SIG-M5 (cell line): ENCODE measurements around the gene CHRNB4.
"Not testable (repeated sequence)": the region's sequence is repeated elsewhere in the genome, so short reads cannot be mapped to it uniquely, and the experiment has no call there.

Source experiments
- DNase-seq: peaks from one replicate; lab custom pipeline; 2025; lab: John Stamatoyannopoulos, UW

Gene CHRNB4

DNA sequence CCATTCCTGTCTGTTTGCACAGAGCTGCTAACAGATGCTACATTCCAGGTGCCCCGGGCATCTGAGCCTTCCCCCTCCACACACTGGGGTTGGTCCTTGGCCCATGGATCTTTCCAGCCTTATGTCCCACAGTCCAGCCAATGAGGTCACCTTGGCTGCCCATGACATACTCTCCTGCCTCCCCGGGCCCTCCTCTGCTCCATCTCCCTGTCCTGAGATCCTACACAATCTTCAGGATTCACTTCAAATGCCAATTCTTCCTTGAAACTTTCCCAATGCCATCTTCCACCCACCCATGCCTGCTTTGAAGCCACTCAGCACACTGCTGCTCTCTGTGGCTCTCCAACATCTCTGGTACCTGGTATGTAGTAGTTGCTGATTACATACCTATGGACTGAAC, 24.5 kb downstream of the CHRNB4 start:
- no peak for DNase-seq

DNA sequence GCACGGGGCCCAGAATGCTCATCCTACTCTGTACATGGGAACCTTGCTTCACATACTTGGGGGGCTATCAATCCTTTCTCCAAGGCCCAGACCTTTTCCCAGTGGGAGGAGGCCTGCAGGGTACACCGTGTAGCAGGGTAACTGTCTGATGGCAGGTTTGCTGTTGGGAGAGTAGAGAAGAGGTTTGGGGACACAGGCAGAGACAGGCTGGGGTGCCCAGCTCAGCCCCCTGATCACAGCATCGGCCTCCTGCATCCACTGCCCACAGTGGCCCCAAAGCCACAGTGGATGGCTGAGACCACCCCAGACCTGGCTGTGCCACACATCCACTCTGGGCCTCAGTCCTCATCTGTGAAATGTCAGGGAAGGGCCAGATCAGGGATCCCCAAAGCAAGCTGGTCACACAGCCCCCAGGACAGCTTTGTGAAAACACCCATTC, 25.8 kb downstream of the CHRNB4 start:
- no peak for DNase-seq

DNA sequence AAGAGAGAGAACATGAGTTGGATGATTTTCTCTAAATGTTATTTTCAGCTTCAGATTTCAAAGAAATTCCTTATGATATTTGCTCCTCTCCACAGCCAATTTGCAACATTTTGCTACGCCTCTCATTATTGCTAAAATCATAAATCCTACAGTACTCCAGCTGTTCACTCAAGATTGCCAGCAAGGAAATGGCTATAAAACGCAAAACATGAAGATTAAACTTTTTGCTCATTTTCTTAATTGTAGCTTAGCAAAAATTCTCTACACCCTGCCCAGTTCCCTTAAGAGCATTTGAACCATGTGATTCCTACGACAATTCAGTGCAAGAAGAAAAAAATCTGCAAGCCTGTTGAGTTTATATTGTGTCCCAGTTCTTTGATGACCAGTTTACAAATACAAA, 27.0 kb downstream of the CHRNB4 start:
- no peak for DNase-seq

DNA sequence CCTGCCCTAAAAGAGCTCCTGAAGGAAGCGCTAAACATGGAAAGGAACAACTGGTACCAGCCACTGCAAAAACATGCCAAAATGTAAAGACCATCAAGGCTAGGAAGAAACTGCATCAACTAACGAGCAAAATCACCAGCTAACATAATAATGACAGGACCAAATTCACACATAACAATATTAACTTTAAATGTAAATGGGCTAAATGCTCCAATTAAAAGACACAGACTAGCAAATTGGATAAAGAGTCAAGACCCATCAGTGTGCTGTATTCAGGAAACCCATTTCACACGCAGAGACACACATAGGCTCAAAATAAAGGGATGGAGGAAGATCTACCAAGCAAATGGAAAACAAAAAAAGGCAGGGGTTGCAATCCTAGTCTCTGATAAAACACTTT, 31.5 kb downstream of the CHRNB4 start:
- DNase-seq = not testable (repeated sequence)

DNA sequence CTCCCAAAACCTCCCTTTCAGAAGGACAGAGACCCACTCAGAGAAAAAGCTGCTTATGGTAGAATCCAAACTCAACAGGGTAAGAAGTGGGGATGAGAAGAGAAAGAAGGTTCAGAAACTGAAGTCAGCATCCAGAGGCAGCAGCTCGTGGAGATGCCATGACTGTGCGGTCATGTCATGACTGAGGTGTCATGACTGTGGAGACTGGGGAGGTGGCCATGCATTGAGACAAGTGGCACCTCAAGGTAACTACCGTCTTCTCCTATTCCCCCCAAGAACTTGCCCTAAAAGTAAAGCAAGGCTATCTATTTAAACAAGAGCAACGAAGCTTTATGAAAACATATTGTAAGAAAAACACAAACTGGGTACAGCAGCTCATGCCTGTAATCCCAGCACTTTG, 35.3 kb downstream of the CHRNB4 start:
- DNase-seq = no peak

DNA sequence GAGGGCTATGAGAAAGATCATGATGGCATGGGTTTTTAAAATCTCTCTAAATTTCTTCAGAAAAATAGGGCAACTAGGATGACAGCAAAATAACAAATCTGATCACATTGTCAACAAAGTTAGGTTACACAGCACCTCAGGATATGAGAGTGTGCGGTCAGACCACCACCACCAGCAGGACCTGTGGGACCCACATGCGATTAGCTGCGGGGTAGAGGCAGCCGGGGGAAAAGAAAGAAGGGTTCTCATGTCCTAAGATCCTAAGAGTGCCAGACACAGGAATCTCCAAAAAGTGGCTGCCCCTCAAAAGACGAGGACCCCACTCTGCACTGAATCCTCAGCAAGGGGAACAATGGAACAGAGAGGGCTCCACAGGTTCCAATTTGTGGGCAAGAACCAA, 35.8 kb downstream of the CHRNB4 start:
- no peak for DNase-seq

DNA sequence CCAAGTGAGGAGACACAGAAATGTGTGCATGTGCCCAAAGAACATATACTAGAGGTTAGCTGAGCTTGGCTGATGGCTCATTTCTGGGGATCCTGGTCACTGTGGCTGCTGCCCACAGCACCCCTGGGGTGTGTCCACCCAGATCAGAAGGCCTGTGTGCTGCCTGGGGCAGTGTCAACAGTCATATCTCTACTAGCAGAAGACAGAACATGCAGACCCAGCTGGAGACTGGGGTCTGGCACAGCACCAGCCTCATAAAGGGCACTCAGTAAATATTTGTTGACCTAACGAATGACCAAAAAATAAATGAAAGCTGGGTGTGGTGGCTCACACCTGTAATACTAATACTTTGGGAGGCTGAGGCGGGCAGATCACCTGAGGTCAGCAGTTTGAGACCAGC, 36.6 kb downstream of the CHRNB4 start:
- no peak for DNase-seq

DNA sequence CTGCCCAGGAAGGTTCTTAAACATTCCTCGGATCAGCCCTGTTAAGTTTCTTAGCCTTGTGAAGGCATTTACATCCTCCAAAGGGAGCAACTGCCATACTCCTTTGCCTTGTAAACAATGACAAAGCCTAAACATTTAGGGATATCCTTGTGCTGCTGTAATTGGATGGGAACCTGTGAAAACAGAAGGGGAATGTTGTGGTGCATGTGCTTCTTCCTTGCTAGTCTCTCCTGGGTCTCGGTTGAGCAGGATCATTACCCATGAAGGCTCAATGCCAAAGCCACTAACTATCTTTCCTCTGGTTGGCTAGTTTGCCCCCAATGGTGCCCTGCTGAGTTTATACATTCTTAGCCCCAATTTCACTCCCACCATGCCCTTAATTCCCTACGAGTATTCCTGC, 37.5 kb downstream of the CHRNB4 start:
- DNase-seq = no peak

DNA sequence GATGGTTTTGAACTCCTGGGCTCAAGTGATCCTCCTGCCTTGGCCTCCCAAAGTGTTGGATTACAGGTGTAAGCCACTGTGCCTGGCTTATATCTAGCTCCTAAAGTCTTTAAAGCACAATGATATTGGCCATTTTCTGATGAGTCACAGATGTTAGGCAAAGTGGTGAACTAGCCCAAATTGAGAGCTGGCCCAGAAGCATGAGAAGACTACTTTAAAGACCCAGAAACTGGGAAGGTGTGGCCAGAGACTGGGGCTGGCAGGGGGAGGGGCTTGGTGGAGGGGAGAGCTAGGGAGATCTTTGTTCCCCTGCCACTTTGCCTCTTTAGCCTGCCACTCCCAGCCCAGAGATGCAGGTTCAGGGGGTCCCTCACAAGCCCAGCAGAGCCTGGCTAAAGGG, 41.8 kb downstream of the CHRNB4 start:
- DNase-seq = no peak

DNA sequence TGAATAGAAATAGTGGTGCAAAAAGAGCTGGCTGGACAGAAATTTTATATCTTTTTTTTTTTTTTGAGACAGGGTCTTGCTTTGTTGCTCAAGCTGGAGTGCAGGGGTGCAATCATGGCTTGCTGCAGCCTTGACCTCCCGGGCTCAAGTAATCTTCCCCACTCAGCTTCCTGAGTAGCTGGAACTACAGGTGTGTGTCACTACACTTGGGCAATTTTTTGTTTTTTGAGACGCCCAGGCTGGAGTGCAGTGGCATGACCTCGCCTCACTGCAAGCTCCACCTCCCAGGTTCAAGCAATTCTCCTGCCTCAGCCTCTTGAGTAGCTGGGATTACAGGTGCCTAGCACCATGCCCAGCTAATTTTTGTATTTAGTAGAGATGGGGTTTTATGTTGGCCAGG, 42.7 kb downstream of the CHRNB4 start:
- DNase-seq = no peak

DNA sequence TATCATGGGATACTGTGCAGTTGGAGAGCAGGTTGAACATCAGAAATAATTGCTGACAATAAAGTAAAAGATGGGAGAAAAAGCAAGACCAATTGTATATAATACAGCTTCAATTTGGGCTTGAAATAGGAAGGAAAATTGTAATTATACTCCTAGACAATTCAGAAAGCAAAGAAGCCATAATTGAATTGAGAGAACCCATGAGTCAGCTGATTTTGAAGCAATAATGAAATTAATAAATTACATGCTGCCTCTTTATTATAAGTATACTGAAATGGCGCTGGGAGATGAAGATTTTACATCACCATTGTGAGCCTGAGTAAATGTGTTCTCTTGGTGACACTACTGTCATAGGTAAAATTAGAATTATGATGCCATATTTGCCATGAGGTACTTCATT, 43.4 kb downstream of the CHRNB4 start:
- no peak for DNase-seq

DNA sequence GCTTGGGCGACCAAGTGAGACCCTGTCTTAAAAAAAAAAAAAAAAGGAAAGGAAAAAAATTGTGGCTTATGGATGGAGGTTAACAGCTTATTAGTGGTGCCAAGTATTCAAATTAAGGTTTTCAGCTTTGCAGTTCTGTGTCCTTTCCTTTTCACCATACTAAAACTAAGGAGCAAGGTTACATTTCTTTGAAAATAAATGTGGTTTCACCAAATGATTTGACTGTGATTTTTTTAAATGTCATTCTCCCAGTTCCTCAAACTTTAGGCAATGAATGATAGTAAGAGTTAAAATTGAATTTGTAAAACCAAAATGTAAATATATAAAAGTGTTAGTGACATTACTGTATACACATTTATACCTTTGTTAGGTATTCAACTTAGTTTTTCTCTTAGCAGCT, 66.1 kb downstream of the CHRNB4 start:
- no peak for DNase-seq
